ENCODE measurements around the gene EXOC2.

DNA sequence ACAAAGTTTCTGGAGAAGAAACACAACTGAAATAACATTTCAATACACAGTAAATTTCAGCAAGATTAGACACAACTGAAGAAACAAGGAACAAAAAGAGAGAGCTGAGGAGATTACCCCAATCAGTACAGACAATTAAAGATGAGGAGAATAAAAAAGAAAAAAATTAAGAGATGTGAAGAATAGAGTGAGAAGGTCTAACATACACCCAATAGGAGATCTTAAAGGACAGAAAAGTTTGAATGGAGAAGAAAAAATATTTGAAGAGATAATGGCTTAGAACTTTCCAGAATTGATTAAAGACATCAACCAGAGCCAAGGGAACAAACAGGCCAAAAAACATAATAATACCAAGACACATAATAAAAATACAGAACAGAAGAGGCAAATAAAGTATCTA is 152.4 kb downstream of the EXOC2 start:
- TF ChIP-seq, protein P1, sequence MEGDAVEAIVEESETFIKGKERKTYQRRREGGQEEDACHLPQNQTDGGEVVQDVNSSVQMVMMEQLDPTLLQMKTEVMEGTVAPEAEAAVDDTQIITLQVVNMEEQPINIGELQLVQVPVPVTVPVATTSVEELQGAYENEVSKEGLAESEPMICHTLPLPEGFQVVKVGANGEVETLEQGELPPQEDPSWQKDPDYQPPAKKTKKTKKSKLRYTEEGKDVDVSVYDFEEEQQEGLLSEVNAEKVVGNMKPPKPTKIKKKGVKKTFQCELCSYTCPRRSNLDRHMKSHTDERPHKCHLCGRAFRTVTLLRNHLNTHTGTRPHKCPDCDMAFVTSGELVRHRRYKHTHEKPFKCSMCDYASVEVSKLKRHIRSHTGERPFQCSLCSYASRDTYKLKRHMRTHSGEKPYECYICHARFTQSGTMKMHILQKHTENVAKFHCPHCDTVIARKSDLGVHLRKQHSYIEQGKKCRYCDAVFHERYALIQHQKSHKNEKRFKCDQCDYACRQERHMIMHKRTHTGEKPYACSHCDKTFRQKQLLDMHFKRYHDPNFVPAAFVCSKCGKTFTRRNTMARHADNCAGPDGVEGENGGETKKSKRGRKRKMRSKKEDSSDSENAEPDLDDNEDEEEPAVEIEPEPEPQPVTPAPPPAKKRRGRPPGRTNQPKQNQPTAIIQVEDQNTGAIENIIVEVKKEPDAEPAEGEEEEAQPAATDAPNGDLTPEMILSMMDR (IDR thresholded peaks at IDR 0.05) = no peak
- no peak for TF ChIP-seq POLR2A (IDR thresholded peaks at IDR 0.05)

Measured in adrenal gland (tissue), 5 donors.